HuH-7.5 (cell line): ENCODE data around the gene TGFB1I1.
"Not testable (repeated sequence)": the region's sequence is repeated elsewhere in the genome, so short reads cannot be mapped to it uniquely, and the experiment has no call there.

Source experiments
- DNase-seq: peaks from one replicate; pipeline ENCODE4 v3.0.0; 2011; ENCODE audit warnings: low spot score

The TGFB1I1 gene

GRCh38 chr16:31471241-31471874, 594 bp upstream of the TGFB1I1 start:
- DNase-seq: no peak

GRCh38 chr16:31472709-31473203, 804 bp downstream of the TGFB1I1 start:
- DNase-seq: peak; percentile 58

GRCh38 chr16:31473264-31473984, 1.5 kb downstream of the TGFB1I1 start:
- DNase-seq: no peak

GRCh38 chr16:31474173-31474714, 2.3 kb downstream of the TGFB1I1 start:
- DNase-seq: no peak

GRCh38 chr16:31474773-31475738, 3.1 kb downstream of the TGFB1I1 start:
- no peak for DNase-seq

GRCh38 chr16:31475946-31476302, 4.0 kb downstream of the TGFB1I1 start:
- no peak for DNase-seq

- DNase-seq: peak; percentile 86
Observed at GRCh38 chr16:31476303-31477219, 4.6 kb downstream of the TGFB1I1 start.

GRCh38 chr16:31477220-31478216, 5.6 kb downstream of the TGFB1I1 start:
- DNase-seq: peak; percentile 95

- DNase-seq: no peak
Observed at GRCh38 chr16:31478956-31479355, 7.0 kb downstream of the TGFB1I1 start.

- no peak for DNase-seq
Observed at GRCh38 chr16:31479751-31480150, 7.8 kb downstream of the TGFB1I1 start.

- no peak for DNase-seq
Observed at GRCh38 chr16:31480851-31481536, 9.0 kb downstream of the TGFB1I1 start.

GRCh38 chr16:31483081-31483480, 11.1 kb downstream of the TGFB1I1 start, which contains the start of gene SLC5A2:
SLC5A2 (plus strand) TSS chr16:31483123; CDS start chr16:31483137, 14 bp downstream.
- DNase-seq: no peak

GRCh38 chr16:31484048-31484447, 12.1 kb downstream of the TGFB1I1 start:
- DNase-seq: not testable (repeated sequence)

GRCh38 chr16:31484491-31485171, 12.7 kb downstream of the TGFB1I1 start:
- no peak for DNase-seq

- no peak for DNase-seq
Observed at GRCh38 chr16:31485571-31485970, 13.6 kb downstream of the TGFB1I1 start.

- no peak for DNase-seq
Observed at GRCh38 chr16:31486045-31486444, 14.1 kb downstream of the TGFB1I1 start.

GRCh38 chr16:31487071-31487719, 15.2 kb downstream of the TGFB1I1 start:
- DNase-seq: no peak
